GM12878 (cell line): ENCODE measurements around the gene SRGAP1. TPM values are rescaled to one million over a fixed set of nuclear protein-coding genes. Genes with fewer than 3 reads are reported as not detected.

ENCODE experiments used
- ATAC-seq: fragments of 200-7000 bp; cut with Tn5 transposase; 3 replicates; pipeline ENCODE4 v1.9.1; 2020; ENCODE audit warnings: mild to moderate bottlenecking, moderate library complexity
- BruUV-seq: library from RNA; stranded (reverse); fragments of 400-500 nt; replicated peaks from 2 replicates; lab custom pipeline; 2021; lab: Mats Ljungman, UMichigan
- CTCF ChIA-PET: fragments of 300-600 bp; sonication (Branson Sonifier 250); formaldehyde crosslinking; extraction: SDS; loops from one replicate; lab custom pipeline; 2021; ENCODE audit warnings: inconsistent platforms; lab: Yijun Ruan, JAX
- POLR2A ChIA-PET: fragments of 350-600 bp; formaldehyde crosslinking; extraction: SDS; loops from one replicate; lab custom pipeline; 2021; ENCODE audit warnings: inconsistent platforms; lab: Charles Lee
- RAD21 ChIA-PET: fragments of 300-600 bp; sonication (Branson Sonifier 250); formaldehyde crosslinking; loops from one replicate; lab custom pipeline; 2023; ENCODE audit warnings: antibody characterized with exemption; ENCODE audit not compliant: unreplicated experiment; lab: Charles Lee
- SMC1A ChIA-PET: fragments of 300-600 bp; sonication (Branson Sonifier 250); formaldehyde crosslinking; loops from one replicate; lab custom pipeline; 2023; ENCODE audit not compliant: unreplicated experiment, uncharacterized antibody; lab: Charles Lee
- DNase-seq: peaks from one replicate; pipeline ENCODE4 v3.0.0-alpha.2; 2011; ENCODE audit warnings: low read depth, low spot score
- FAIRE-seq: peaks from 3 replicates; lab custom pipeline; 2011; peaks lifted over from hg19 to GRCh38; lab: Jason Lieb, UNC
- H2AFZ ChIP-seq: 2 replicates; pipeline ENCODE4 v1.6.0; 2011; ENCODE audit warnings: low read depth, low read length, control low read depth; ENCODE audit not compliant: control insufficient read depth
- H3K27ac ChIP-seq: 2 replicates; pipeline ENCODE4 v1.5.1; 2011; ENCODE audit warnings: control low read depth; ENCODE audit not compliant: control insufficient read depth, insufficient read depth
- H3K27me3 ChIP-seq, 2 experiments: replicated peaks in 1 of 2; 2 replicates each; pipeline versions ENCODE4 v1.6.0 to v1.6.1; 2011; ENCODE audit warnings: low read length in 1 of 2; ENCODE audit not compliant: control insufficient read depth in 2 of 2, insufficient read depth in 2 of 2
- H3K36me3 ChIP-seq, 2 experiments: 2 replicates each; pipeline ENCODE4 v1.5.1; 2011; ENCODE audit warnings: low read length in 1 of 2; ENCODE audit not compliant: control insufficient read depth in 2 of 2, insufficient read depth in 2 of 2
- H3K4me1 ChIP-seq: 2 replicates; pipeline ENCODE4 v1.6.1; 2011; ENCODE audit warnings: mild to moderate bottlenecking, low read length, moderate library complexity, mixed read lengths; ENCODE audit not compliant: control insufficient read depth, insufficient read depth
- H3K4me2 ChIP-seq: 2 replicates; pipeline ENCODE4 v1.6.0; 2011; ENCODE audit warnings: control low read depth; ENCODE audit not compliant: control insufficient read depth, insufficient read depth
- H3K4me3 ChIP-seq: fragments of 200-600 bp; sonication (generic); 2 replicates; pipeline ENCODE4 v1.5.1; 2016
- H3K79me2 ChIP-seq: 2 replicates; pipeline ENCODE4 v1.6.0; 2011; ENCODE audit warnings: low read length; ENCODE audit not compliant: control insufficient read depth, insufficient read depth
- H3K9ac ChIP-seq: 2 replicates; pipeline ENCODE4 v1.8.0; 2011; ENCODE audit warnings: low read length, control low read depth, mixed read lengths; ENCODE audit not compliant: control insufficient read depth, insufficient read depth
- H3K9me3 ChIP-seq: replicated peaks from 3 replicates; pipeline ENCODE4 v1.5.1; 2011; ENCODE audit warnings: mild to moderate bottlenecking, low read length; ENCODE audit not compliant: control insufficient read depth, insufficient read depth
- H4K20me1 ChIP-seq: 2 replicates; pipeline ENCODE4 v1.6.0; 2011; ENCODE audit not compliant: control insufficient read depth, insufficient read depth
- BCL3 ChIP-seq: IDR thresholded peaks from 2 replicates; pipeline ENCODE4 v1.6.1; 2011; ENCODE audit warnings: borderline replicate concordance, low read depth, mild to moderate bottlenecking, moderate library complexity, low read length; ENCODE audit not compliant: insufficient read depth, poor library complexity, severe bottlenecking
- BCLAF1 ChIP-seq: fragments of 450-650 bp; IDR thresholded peaks from 2 replicates; pipeline ENCODE4 v1.6.1; 2017; ENCODE audit warnings: antibody characterized with exemption, mild to moderate bottlenecking, moderate library complexity
- HSF1 ChIP-seq: fragments of 150-350 bp; IDR thresholded peaks from 2 replicates; pipeline ENCODE4 v1.6.1; 2014; ENCODE audit warnings: mild to moderate bottlenecking, low read depth, low read length
- NBN ChIP-seq: fragments of 450-650 bp; IDR thresholded peaks from 2 replicates; pipeline ENCODE4 v1.6.1; 2016
- NR2C1 ChIP-seq: fragments of 450-650 bp; IDR thresholded peaks from 2 replicates; pipeline ENCODE4 v1.6.1; 2017; ENCODE audit warnings: antibody characterized with exemption, mild to moderate bottlenecking, moderate library complexity
- SPI1 ChIP-seq: IDR thresholded peaks from 2 replicates; pipeline ENCODE4 v1.6.1; 2011; ENCODE audit warnings: low read depth, mild to moderate bottlenecking, low read length, moderate library complexity, borderline replicate concordance; ENCODE audit not compliant: insufficient read depth
- SRF ChIP-seq, 2 experiments: IDR thresholded peaks; 2 replicates each; pipeline ENCODE4 v1.6.1; 2011; ENCODE audit warnings: low read depth in 2 of 2, low read length in 2 of 2, mild to moderate bottlenecking in 1 of 2, moderate library complexity in 1 of 2
- TCF7 ChIP-seq: IDR thresholded peaks from 2 replicates; pipeline ENCODE4 v1.6.1; 2014; ENCODE audit warnings: antibody characterized with exemption, borderline replicate concordance
- ZBTB4 ChIP-seq: fragments of 450-650 bp; formaldehyde crosslinking; IDR thresholded peaks from 2 replicates; pipeline ENCODE4 v1.4.0; 2022; ENCODE audit warnings: mild to moderate bottlenecking, moderate library complexity
- ZNF274 ChIP-seq: IDR thresholded peaks from one replicate; pipeline ENCODE4 v1.8.0; 2011; ENCODE audit not compliant: insufficient read length, insufficient read depth
- WGBS: methylation state at CpG from one replicate; pipeline ENCODE4 v1.1.6; 2016; ENCODE audit warnings: low lambda C conversion rate; ENCODE audit not compliant: insufficient replicate concordance, insufficient coverage; ENCODE audit errors: missing lambda C conversion rate; 5-methylcytosine and 5-hydroxymethylcytosine counted together
- in situ Hi-C: fragments of 300-500 bp; cut with MboI; formaldehyde crosslinking; loops from 9 replicates; pipeline ENCODE4 v1.14.3; 2018; ENCODE audit warnings: mixed read lengths
- intact Hi-C: fragments of 100-400 bp; cut with micrococcal nuclease; formaldehyde crosslinking; loops from one replicate; pipeline ENCODE4 v1.14.2; 2022; ENCODE audit not compliant: unreplicated experiment
- polyA plus RNA-seq, 11 experiments: library from polyadenylated mRNA; depleted of rRNA in 4 of 11; unstranded in 6 of 11; stranded (reverse) in 5 of 11; fragments of >200 nt; fragmentation: Nextera tagmentation in 4 of 11; fragmentation: Illumina TruSeq in 1 of 11; extraction: Ambion mirVana in 4 of 11; extraction: Trizol in 1 of 11; gene quantifications; 1 replicate in 1 of 11; 2 replicates in 10 of 11; pipeline versions ENCODE4 v1.2.1 to v1.2.3, GENCODE V29; 2011 to 2016; ENCODE audit warnings: inconsistent platforms in 2 of 11, missing spikeins in 2 of 11, low read depth in 1 of 11
- total RNA-seq, 4 experiments: library from RNA; depleted of rRNA in 3 of 4; stranded (reverse); fragments of >200 nt in 3 of 4; fragmentation: Illumina TruSeq in 1 of 4; extraction: Trizol in 1 of 4; gene quantifications; 2 replicates each; pipeline versions ENCODE4 v1.2.1 to v1.2.3, GENCODE V29; 2013 to 2021

The SRGAP1 gene
- total and polyA plus RNA-seq, 10 of the 15 experiments (the other 5 are each of a cell fraction or from before 2014, with no cell fraction given) = 0.16 to 0.85 (median 0.46) TPM

GRCh38 chr12:63958876-63959580 lies 114.5 kb downstream of the SRGAP1 start:
- Histone ChIP-seq H3K27me3 (no peaks in the 10 kb centered on the region; a peak in 1 of 4 replicates), H3K79me2 (no peaks in the 10 kb centered on the region), H3K4me1 (peaks cover 2% of the 10 kb centered on the region; the same call in 1 of the 2 replicates), H3K9ac (no peak overlapping the region), H3K4me3 (no peak overlapping the region), H3K9me3 (no peaks in the 10 kb centered on the region), H3K36me3 (no peaks in the 10 kb centered on the region), H3K27ac (no peak overlapping the region), H4K20me1 (no peaks in the 10 kb centered on the region), H3K4me2 (no peak overlapping the region), H2AFZ (no peak overlapping the region)
- intact Hi-C loops (no loop called here), in situ Hi-C loops (no loop called here)
- FAIRE-seq = no peak
- ChIA-PET SMC1A (no interaction called here), CTCF (no interaction called here), RAD21 (no interaction called here), POLR2A (no interaction called here)
- BruUV-seq = no TSS peak
- ATAC-seq = no peak
- no peak for DNase-seq
- WGBS = 1% methylated on average over 3 of the region's 3 CpGs
- no peak for TF ChIP-seq NR2C1
- TF ChIP-seq SRF (IDR thresholded peaks at IDR 0.05; ENCODE audit: low read depth in 2 of 2, low read length in 2 of 2) = no peak
- no peak for TF ChIP-seq ZBTB4 (CRISPR knock-in tag)
- TF ChIP-seq HSF1 = no peak
- no peak for TF ChIP-seq SPI1
- no peak for TF ChIP-seq BCL3
- TF ChIP-seq TCF7 = no peak
- TF ChIP-seq NBN = no peak
- TF ChIP-seq BCLAF1 = no peak
- no peak for TF ChIP-seq ZNF274
